HG03442 (cell line): ENCODE measurements around the gene CLDN11.

Experiments used
- ATAC-seq: cut with Tn5 transposase; IDR thresholded peaks from one replicate; pipeline ENCODE4 v1.9.1; 2021; ENCODE audit warnings: mild to moderate bottlenecking, moderate library complexity; ENCODE audit not compliant: unreplicated experiment

The CLDN11 gene

GRCh38 chr3:170469151-170470062 is 50.7 kb downstream of the CLDN11 start:
- no peak for ATAC-seq

- no peak for ATAC-seq
These were observed 51.7 kb downstream of the CLDN11 start for GRCh38 chr3:170470063-170471016.

- ATAC-seq = no peak
These were observed 52.5 kb downstream of the CLDN11 start for GRCh38 chr3:170471149-170471548.

- no peak for ATAC-seq
These were observed 54.7 kb downstream of the CLDN11 start for GRCh38 chr3:170473358-170473757.

GRCh38 chr3:170475092-170475685 is 56.5 kb downstream of the CLDN11 start:
- no peak for ATAC-seq

GRCh38 chr3:170476291-170476690 is 57.6 kb downstream of the CLDN11 start:
- ATAC-seq = no peak

- ATAC-seq = no peak
These were observed 58.7 kb downstream of the CLDN11 start for GRCh38 chr3:170477395-170477794.

GRCh38 chr3:170480111-170480510 is 61.4 kb downstream of the CLDN11 start:
- no peak for ATAC-seq

GRCh38 chr3:170482199-170482598 is 63.5 kb downstream of the CLDN11 start:
- ATAC-seq = no peak

GRCh38 chr3:170483485-170484262 is 65.0 kb downstream of the CLDN11 start:
- ATAC-seq = no peak
